Central memory CD4-positive, alpha-beta T cell (primary cell): ENCODE results near the gene TIMP4.

ENCODE experiments used
- DNase-seq: peaks from one replicate; pipeline ENCODE4 v3.0.0; 2022

TIMP4 gene

GRCh38 chr3:12185172-12185710 lies 26.5 kb upstream of the TIMP4 start:
- no peak for DNase-seq

- no peak for DNase-seq
Observed at GRCh38 chr3:12184541-12184940, 25.8 kb upstream of the TIMP4 start.

- no peak for DNase-seq
Observed at GRCh38 chr3:12182687-12183441, 24.2 kb upstream of the TIMP4 start.

- DNase-seq: no peak
Observed at GRCh38 chr3:12181806-12182205, 23.1 kb upstream of the TIMP4 start.

GRCh38 chr3:12181301-12181700 lies 22.6 kb upstream of the TIMP4 start:
- DNase-seq: no peak

- no peak for DNase-seq
Observed at GRCh38 chr3:12180631-12181030, 21.9 kb upstream of the TIMP4 start.

- DNase-seq: no peak
Observed at GRCh38 chr3:12180218-12180617, 21.5 kb upstream of the TIMP4 start.

- DNase-seq: no peak
Observed at GRCh38 chr3:12179441-12179840, 20.7 kb upstream of the TIMP4 start.

GRCh38 chr3:12178091-12178820 lies 19.5 kb upstream of the TIMP4 start:
- no peak for DNase-seq

GRCh38 chr3:12177126-12177525 lies 18.4 kb upstream of the TIMP4 start:
- no peak for DNase-seq

- no peak for DNase-seq
Observed at GRCh38 chr3:12175844-12176453, 17.2 kb upstream of the TIMP4 start.

- no peak for DNase-seq
Observed at GRCh38 chr3:12175137-12175593, 16.5 kb upstream of the TIMP4 start.

- DNase-seq: no peak
Observed at GRCh38 chr3:12170207-12170606, 11.5 kb upstream of the TIMP4 start.

- no peak for DNase-seq
Observed at GRCh38 chr3:12165909-12166308, 7.2 kb upstream of the TIMP4 start.

- DNase-seq: no peak
Observed at GRCh38 chr3:12159227-12159601, 502 bp upstream of the TIMP4 start.

- no peak for DNase-seq
Observed at GRCh38 chr3:12157026-12157425, 1.7 kb downstream of the TIMP4 start.

- no peak for DNase-seq
Observed at GRCh38 chr3:12155828-12156227, 2.9 kb downstream of the TIMP4 start.

GRCh38 chr3:12155264-12155663 lies 3.4 kb downstream of the TIMP4 start:
- no peak for DNase-seq

GRCh38 chr3:12154151-12154550 lies 4.6 kb downstream of the TIMP4 start:
- DNase-seq: no peak

GRCh38 chr3:12150112-12150511 lies 8.6 kb downstream of the TIMP4 start:
- no peak for DNase-seq

GRCh38 chr3:12149029-12149428 lies 9.7 kb downstream of the TIMP4 start:
- no peak for DNase-seq

- no peak for DNase-seq
Observed at GRCh38 chr3:12148183-12148940, 10.3 kb downstream of the TIMP4 start.
